IMR-90 (cell line): ENCODE data around the gene TRAPPC5. TPM values are rescaled to one million over a fixed set of nuclear protein-coding genes. Genes with fewer than 3 reads are reported as not detected.

ENCODE experiments used
- ATAC-seq: fragments of 200-7000 bp; cut with Tn5 transposase; 2 replicates; pipeline ENCODE4 v1.9.1; 2020; ENCODE audit warnings: low read depth, mild to moderate bottlenecking, moderate library complexity
- BruUV-seq: library from RNA; stranded (reverse); fragments of 400-500 nt; replicated peaks from 2 replicates; lab custom pipeline; 2021; lab: Mats Ljungman, UMichigan
- CTCF ChIA-PET: fragments of 300-600 bp; formaldehyde crosslinking; extraction: SDS; loops from one replicate; lab custom pipeline; 2021; ENCODE audit warnings: antibody characterized with exemption; lab: Yijun Ruan, JAX
- POLR2A ChIA-PET: fragments of 300-600 bp; sonication (Branson Sonifier 250); formaldehyde crosslinking; loops from one replicate; lab custom pipeline; 2022; ENCODE audit warnings: antibody characterized with exemption; ENCODE audit not compliant: unreplicated experiment; lab: Charles Lee
- DNase-seq: peaks from one replicate; pipeline ENCODE4 v3.0.0; 2013
- H2AFZ ChIP-seq: replicated peaks from 2 replicates; pipeline ENCODE3; 2013; ENCODE audit warnings: low read length, mild to moderate bottlenecking; ENCODE audit not compliant: poor library complexity
- H2AK5ac ChIP-seq: 2 replicates; pipeline ENCODE4 v1.6.1; 2013; ENCODE audit warnings: low read depth, low read length, inconsistent platforms
- H2AK9ac ChIP-seq: replicated peaks from 2 replicates; pipeline ENCODE3; 2013; ENCODE audit warnings: mild to moderate bottlenecking, low read depth, low read length, moderate library complexity; ENCODE audit not compliant: poor library complexity
- H2BK120ac ChIP-seq: 2 replicates; pipeline ENCODE4 v1.6.1; 2013; ENCODE audit warnings: low read depth, low read length, inconsistent platforms
- H2BK15ac ChIP-seq: 3 replicates; pipeline ENCODE4 v1.6.1; 2013; ENCODE audit warnings: low read depth, low read length, inconsistent platforms
- H2BK20ac ChIP-seq: 2 replicates; pipeline ENCODE4 v1.6.1; 2013; ENCODE audit warnings: low read depth, mild to moderate bottlenecking, inconsistent platforms, low read length, moderate library complexity
- H2BK5ac ChIP-seq: 2 replicates; pipeline ENCODE4 v1.6.1; 2013; ENCODE audit warnings: mild to moderate bottlenecking, low read depth, low read length, inconsistent platforms; ENCODE audit not compliant: poor library complexity, severe bottlenecking
- H3K14ac ChIP-seq: replicated peaks from 2 replicates; pipeline ENCODE4 v1.6.1; 2013; ENCODE audit warnings: low read depth, low read length, inconsistent platforms
- H3K18ac ChIP-seq: 2 replicates; pipeline ENCODE4 v1.6.1; 2013; ENCODE audit warnings: low read depth, low read length, control low read depth
- H3K23ac ChIP-seq: 2 replicates; pipeline ENCODE4 v1.6.1; 2013; ENCODE audit warnings: low read depth, low read length, inconsistent platforms
- H3K27ac ChIP-seq: 2 replicates; pipeline ENCODE4 v1.5.1; 2013; ENCODE audit warnings: mild to moderate bottlenecking, control low read depth, low read length; ENCODE audit not compliant: insufficient read depth
- H3K27me3 ChIP-seq: 2 replicates; pipeline ENCODE4 v1.6.1; 2013; ENCODE audit warnings: low read length; ENCODE audit not compliant: control insufficient read depth, insufficient read depth
- H3K36me3 ChIP-seq: 2 replicates; pipeline ENCODE4 v1.6.1; 2013; ENCODE audit warnings: low read length, mixed read lengths; ENCODE audit not compliant: control insufficient read depth, insufficient read depth
- H3K4ac ChIP-seq: 2 replicates; pipeline ENCODE4 v1.6.1; 2013; ENCODE audit warnings: low read depth, low read length, inconsistent platforms
- H3K4me1 ChIP-seq: 2 replicates; pipeline ENCODE4 v1.6.1; 2013; ENCODE audit warnings: low read length, mixed read lengths; ENCODE audit not compliant: control insufficient read depth, insufficient read depth
- H3K4me2 ChIP-seq: 2 replicates; pipeline ENCODE4 v1.6.1; 2013; ENCODE audit warnings: low read depth, mild to moderate bottlenecking, control low read depth, low read length, moderate library complexity
- H3K4me3 ChIP-seq: 2 replicates; pipeline ENCODE4 v1.5.1; 2013; ENCODE audit warnings: low read depth, mild to moderate bottlenecking, control low read depth, low read length, moderate library complexity; ENCODE audit not compliant: insufficient read depth
- H3K56ac ChIP-seq: 2 replicates; pipeline ENCODE4 v1.6.1; 2013; ENCODE audit warnings: low read length, inconsistent platforms; ENCODE audit not compliant: insufficient read depth; ENCODE audit errors: extremely low read depth
- H3K79me1 ChIP-seq, 2 experiments: 2 replicates each; pipeline ENCODE4 v1.6.1; 2013; ENCODE audit warnings: low read length in 2 of 2, inconsistent platforms in 1 of 2, low read depth in 1 of 2
- H3K9ac ChIP-seq: 2 replicates; pipeline ENCODE4 v1.6.1; 2013; ENCODE audit warnings: low read depth, low read length, control low read depth
- H3K9me1 ChIP-seq: 2 replicates; pipeline ENCODE4 v1.6.1; 2013; ENCODE audit warnings: low read length, inconsistent platforms; ENCODE audit not compliant: insufficient read depth
- H3K9me3 ChIP-seq: 2 replicates; pipeline ENCODE4 v1.6.1; 2013; ENCODE audit warnings: low read length; ENCODE audit not compliant: control insufficient read depth, insufficient read depth
- H4K20me1 ChIP-seq: 2 replicates; pipeline ENCODE4 v1.6.1; 2013; ENCODE audit warnings: low read length, inconsistent platforms; ENCODE audit not compliant: insufficient read depth
- H4K5ac ChIP-seq: 2 replicates; pipeline ENCODE4 v1.6.1; 2013; ENCODE audit warnings: mild to moderate bottlenecking, low read depth, low read length, control low read depth
- H4K8ac ChIP-seq, 2 experiments: 2 replicates each; pipeline ENCODE4 v1.6.1; 2013; ENCODE audit warnings: low read depth in 2 of 2, low read length in 2 of 2, control low read depth in 1 of 2, inconsistent platforms in 1 of 2
- H4K91ac ChIP-seq: 2 replicates; pipeline ENCODE4 v1.6.1; 2013; ENCODE audit warnings: low read depth, low read length, inconsistent platforms; ENCODE audit not compliant: insufficient read depth
- BHLHE40 ChIP-seq: fragments of 150-350 bp; IDR thresholded peaks from 2 replicates; pipeline ENCODE4 v1.6.1; 2016; ENCODE audit warnings: mild to moderate bottlenecking, low read depth, low read length
- CHD1 ChIP-seq: IDR thresholded peaks from 2 replicates; pipeline ENCODE4 v1.6.1; 2012; ENCODE audit warnings: low read depth, low read length, improper control_type of control experiment
- MAFK ChIP-seq: IDR thresholded peaks from 2 replicates; pipeline ENCODE4 v1.6.1; 2012; ENCODE audit warnings: low read depth, low read length, improper control_type of control experiment
- MAZ ChIP-seq: IDR thresholded peaks from 2 replicates; pipeline ENCODE4 v1.6.1; 2012; ENCODE audit warnings: low read depth, mild to moderate bottlenecking, low read length, improper control_type of control experiment, moderate library complexity, borderline replicate concordance
- MXI1 ChIP-seq: IDR thresholded peaks from 2 replicates; pipeline ENCODE4 v1.6.1; 2012; ENCODE audit warnings: low read depth, mild to moderate bottlenecking, low read length, moderate library complexity, borderline replicate concordance
- NFE2L2 ChIP-seq: fragments of 150-350 bp; IDR thresholded peaks from 2 replicates; pipeline ENCODE4 v1.6.1; 2016; ENCODE audit warnings: low read depth, mild to moderate bottlenecking, low read length
- POLR2A ChIP-seq: IDR thresholded peaks from 2 replicates; pipeline ENCODE4 v1.6.1; 2012; ENCODE audit warnings: mild to moderate bottlenecking, low read depth, low read length
- RAD21 ChIP-seq: IDR thresholded peaks from 2 replicates; pipeline ENCODE4 v1.6.1; 2012; ENCODE audit warnings: low read length, improper control_type of control experiment
- RCOR1 ChIP-seq: IDR thresholded peaks from 2 replicates; pipeline ENCODE4 v1.6.1; 2012; ENCODE audit warnings: mild to moderate bottlenecking, low read length, improper control_type of control experiment; ENCODE audit not compliant: insufficient replicate concordance
- SMC3 ChIP-seq: fragments of 150-350 bp; IDR thresholded peaks from 2 replicates; pipeline ENCODE4 v1.6.1; 2016; ENCODE audit warnings: low read depth, mild to moderate bottlenecking, antibody characterized with exemption, low read length, moderate library complexity
- WGBS, 2 experiments: methylation state at CpG; one replicate each; pipeline versions ENCODE4 v1.1.5 to v1.1.7; 2013; ENCODE audit warnings: missing lambda C conversion rate in 2 of 2; ENCODE audit not compliant: insufficient read length in 1 of 2; ENCODE audit errors: extremely low coverage in 2 of 2; 5-methylcytosine and 5-hydroxymethylcytosine counted together
- dilution Hi-C: fragments of 300-500 bp; cut with HindIII; formaldehyde crosslinking; loops from one replicate; pipeline ENCODE4 v1.14.3; 2018; ENCODE audit warnings: low sequenced_read_pairs; ENCODE audit not compliant: unreplicated experiment
- in situ Hi-C: fragments of 300-500 bp; cut with MboI; formaldehyde crosslinking; loops from 3 replicates; pipeline ENCODE4 v1.14.3; 2019; ENCODE audit warnings: low sequenced_read_pairs, inconsistent platforms, mixed read lengths
- intact Hi-C: fragments of 100-400 bp; cut with micrococcal nuclease; formaldehyde crosslinking; loops from 2 replicates; pipeline ENCODE4 v1.10.0; 2022
- polyA plus RNA-seq, 3 experiments: library from polyadenylated mRNA; depleted of rRNA; stranded (reverse); fragments of >200 nt; gene quantifications; 2 replicates each; pipeline ENCODE4 v1.2.3, GENCODE V29; 2012; ENCODE audit warnings: low replicate concordance in 1 of 3
- total RNA-seq: library from RNA; depleted of rRNA; stranded (reverse); fragments of >200 nt; gene quantifications from 2 replicates; pipeline ENCODE4 v1.2.3, GENCODE V29; 2012
- TF ChIP-seq, protein P1 (sequence below): conservative IDR thresholded peaks from 2 replicates; pipeline ENCODE4 v1.5.1; 2012; ENCODE audit warnings: mild to moderate bottlenecking, low read depth, low read length, improper control_type of control experiment
- TF ChIP-seq, protein P2 (sequence below): fragments of 150-350 bp; IDR thresholded peaks from 2 replicates; pipeline ENCODE4 v1.6.1; 2016; ENCODE audit warnings: low read depth, mild to moderate bottlenecking, low read length, moderate library complexity, borderline replicate concordance
- TF ChIP-seq, protein P3 (sequence below): fragments of 150-350 bp; IDR thresholded peaks from 2 replicates; pipeline ENCODE4 v1.6.1; 2017; ENCODE audit warnings: mild to moderate bottlenecking, antibody characterized with exemption, low read length, low read depth

TRAPPC5 gene
- total and polyA plus RNA-seq, 2 of the 4 experiments (the other 2 are of a cell fraction) = 54.7 to 109 TPM

DNA sequence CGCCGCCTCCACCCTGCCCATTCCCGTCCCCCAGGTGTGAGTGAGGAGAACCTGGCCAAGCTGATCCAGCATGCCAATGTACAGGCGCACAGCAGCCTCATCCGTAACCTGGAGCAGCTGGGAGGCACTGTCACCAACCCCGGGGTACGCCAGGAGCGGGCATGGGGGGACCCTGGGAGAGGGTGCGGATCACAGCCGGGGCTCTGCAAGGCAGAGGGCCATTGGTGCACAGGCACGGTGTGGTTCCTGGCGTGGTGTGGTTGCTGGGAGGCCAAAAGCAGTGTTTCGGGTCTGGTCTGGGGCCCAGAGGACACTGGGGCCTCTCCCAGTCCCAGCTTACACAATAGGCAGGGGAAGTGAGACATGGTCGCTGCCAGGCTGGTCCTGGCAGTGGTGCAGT is 35.5 kb upstream of the TRAPPC5 start:
- H2BK5ac ChIP-seq = no peak overlapping the region
- WGBS, 2 experiments = 86% methylated on average over 9 of the region's 14 CpGs; no CpG with 5 or more reads in 1 of the 2 experiments
- H3K4me2 ChIP-seq = no peak overlapping the region
- H3K4me1 ChIP-seq = no peaks in the 10 kb centered on the region
- no peak for TF ChIP-seq BHLHE40
- no peak for TF ChIP-seq NFE2L2
- TF ChIP-seq MAZ = no peak
- no peak for TF ChIP-seq RCOR1
- no peak for TF ChIP-seq POLR2A
- no peak for TF ChIP-seq MXI1
- TF ChIP-seq SMC3 = no peak
- TF ChIP-seq, protein P1, sequence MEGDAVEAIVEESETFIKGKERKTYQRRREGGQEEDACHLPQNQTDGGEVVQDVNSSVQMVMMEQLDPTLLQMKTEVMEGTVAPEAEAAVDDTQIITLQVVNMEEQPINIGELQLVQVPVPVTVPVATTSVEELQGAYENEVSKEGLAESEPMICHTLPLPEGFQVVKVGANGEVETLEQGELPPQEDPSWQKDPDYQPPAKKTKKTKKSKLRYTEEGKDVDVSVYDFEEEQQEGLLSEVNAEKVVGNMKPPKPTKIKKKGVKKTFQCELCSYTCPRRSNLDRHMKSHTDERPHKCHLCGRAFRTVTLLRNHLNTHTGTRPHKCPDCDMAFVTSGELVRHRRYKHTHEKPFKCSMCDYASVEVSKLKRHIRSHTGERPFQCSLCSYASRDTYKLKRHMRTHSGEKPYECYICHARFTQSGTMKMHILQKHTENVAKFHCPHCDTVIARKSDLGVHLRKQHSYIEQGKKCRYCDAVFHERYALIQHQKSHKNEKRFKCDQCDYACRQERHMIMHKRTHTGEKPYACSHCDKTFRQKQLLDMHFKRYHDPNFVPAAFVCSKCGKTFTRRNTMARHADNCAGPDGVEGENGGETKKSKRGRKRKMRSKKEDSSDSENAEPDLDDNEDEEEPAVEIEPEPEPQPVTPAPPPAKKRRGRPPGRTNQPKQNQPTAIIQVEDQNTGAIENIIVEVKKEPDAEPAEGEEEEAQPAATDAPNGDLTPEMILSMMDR = no peak
- TF ChIP-seq CHD1 = no peak
- TF ChIP-seq, protein P2, sequence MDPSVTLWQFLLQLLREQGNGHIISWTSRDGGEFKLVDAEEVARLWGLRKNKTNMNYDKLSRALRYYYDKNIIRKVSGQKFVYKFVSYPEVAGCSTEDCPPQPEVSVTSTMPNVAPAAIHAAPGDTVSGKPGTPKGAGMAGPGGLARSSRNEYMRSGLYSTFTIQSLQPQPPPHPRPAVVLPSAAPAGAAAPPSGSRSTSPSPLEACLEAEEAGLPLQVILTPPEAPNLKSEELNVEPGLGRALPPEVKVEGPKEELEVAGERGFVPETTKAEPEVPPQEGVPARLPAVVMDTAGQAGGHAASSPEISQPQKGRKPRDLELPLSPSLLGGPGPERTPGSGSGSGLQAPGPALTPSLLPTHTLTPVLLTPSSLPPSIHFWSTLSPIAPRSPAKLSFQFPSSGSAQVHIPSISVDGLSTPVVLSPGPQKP = no peak
- no peak for TF ChIP-seq RAD21
- no peak for TF ChIP-seq MAFK
- TF ChIP-seq, protein P3, sequence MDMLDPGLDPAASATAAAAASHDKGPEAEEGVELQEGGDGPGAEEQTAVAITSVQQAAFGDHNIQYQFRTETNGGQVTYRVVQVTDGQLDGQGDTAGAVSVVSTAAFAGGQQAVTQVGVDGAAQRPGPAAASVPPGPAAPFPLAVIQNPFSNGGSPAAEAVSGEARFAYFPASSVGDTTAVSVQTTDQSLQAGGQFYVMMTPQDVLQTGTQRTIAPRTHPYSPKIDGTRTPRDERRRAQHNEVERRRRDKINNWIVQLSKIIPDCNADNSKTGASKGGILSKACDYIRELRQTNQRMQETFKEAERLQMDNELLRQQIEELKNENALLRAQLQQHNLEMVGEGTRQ = no peak
- CTCF ChIA-PET = no interaction called here
- no peak overlapping the region for H2BK20ac ChIP-seq
- no peak overlapping the region for H3K9ac ChIP-seq
- H3K79me1 ChIP-seq = no peaks in the 10 kb centered on the region
- no peak overlapping the region for H2AK9ac ChIP-seq
- H2AFZ ChIP-seq = no peak overlapping the region
- DNase-seq = no peak
- H3K9me3 ChIP-seq = no peaks in the 10 kb centered on the region
- no peak for ATAC-seq
- H3K4me3 ChIP-seq = no peak overlapping the region
- no peak overlapping the region for H3K18ac ChIP-seq
- no peak overlapping the region for H4K91ac ChIP-seq
- H2BK120ac ChIP-seq = no peak overlapping the region
- H3K4ac ChIP-seq = no peak overlapping the region
- no peak overlapping the region for H4K8ac ChIP-seq
- POLR2A ChIA-PET = no interaction called here
- no peak overlapping the region for H2AK5ac ChIP-seq
- intact Hi-C loops = no loop called here
- H3K36me3 ChIP-seq = no peaks in the 10 kb centered on the region
- no peak overlapping the region for H3K56ac ChIP-seq
- dilution Hi-C loops = no loop called here
- BruUV-seq = no TSS peak
- H2BK15ac ChIP-seq = no peak overlapping the region
- H3K14ac ChIP-seq = no peak overlapping the region
- H4K20me1 ChIP-seq = no peaks in the 10 kb centered on the region
- peaks cover 3% of the 10 kb centered on the region; the same call in 1 of the 2 replicates for H3K27me3 ChIP-seq
- in situ Hi-C loops = no loop called here
- no peak overlapping the region for H3K23ac ChIP-seq
- no peak overlapping the region for H4K5ac ChIP-seq
- H3K27ac ChIP-seq = no peak overlapping the region
- H3K9me1 ChIP-seq = peaks cover 2% of the 10 kb centered on the region; the same call in 1 of the 2 replicates
